Measurements from ENCODE around the gene FOXJ3.

Gene FOXJ3

DNA sequence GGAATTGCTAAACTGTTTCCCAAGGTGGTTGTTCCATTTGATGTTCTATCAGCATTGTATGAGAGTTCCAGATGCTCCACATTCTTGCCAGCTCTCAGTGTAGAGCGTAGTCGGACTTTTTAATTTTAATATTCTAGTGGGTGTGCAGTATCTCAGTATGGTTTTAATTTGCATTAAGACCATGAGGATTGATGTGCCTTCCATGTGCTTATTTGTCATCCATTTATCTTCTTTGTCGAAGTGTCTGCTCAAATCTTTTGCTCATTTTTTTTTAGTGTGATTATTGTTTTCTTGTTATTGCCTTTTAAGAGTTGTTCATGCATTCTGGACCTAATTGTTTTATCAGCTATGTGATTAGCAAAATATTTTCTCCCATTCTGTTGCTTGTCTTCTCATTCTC lies 195.6 kb downstream of the FOXJ3 start:
- no peak for DNase-seq

GRCh38 chr1:42138586-42138985 lies 196.4 kb downstream of the FOXJ3 start:
- DNase-seq = no peak

DNA sequence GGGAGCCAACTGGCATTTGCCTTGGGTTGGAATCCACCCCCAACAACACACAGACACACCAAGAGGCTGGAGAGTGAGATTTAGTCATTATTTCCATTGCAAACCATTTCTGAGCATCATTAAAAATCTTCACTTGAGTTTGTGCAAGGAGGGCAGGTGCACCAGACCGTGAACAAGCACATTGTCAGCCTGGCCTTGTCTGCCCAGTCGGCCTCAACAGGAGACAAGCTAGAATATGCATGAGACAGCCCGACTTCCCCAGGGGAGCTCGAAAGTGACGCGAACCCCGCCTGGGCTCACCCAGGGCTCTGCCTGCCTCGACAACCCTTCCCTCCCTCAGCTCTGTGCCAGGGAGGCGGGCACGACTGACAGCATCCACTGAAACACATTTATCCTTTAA lies 197.3 kb downstream of the FOXJ3 start:
- no peak for DNase-seq

DNA sequence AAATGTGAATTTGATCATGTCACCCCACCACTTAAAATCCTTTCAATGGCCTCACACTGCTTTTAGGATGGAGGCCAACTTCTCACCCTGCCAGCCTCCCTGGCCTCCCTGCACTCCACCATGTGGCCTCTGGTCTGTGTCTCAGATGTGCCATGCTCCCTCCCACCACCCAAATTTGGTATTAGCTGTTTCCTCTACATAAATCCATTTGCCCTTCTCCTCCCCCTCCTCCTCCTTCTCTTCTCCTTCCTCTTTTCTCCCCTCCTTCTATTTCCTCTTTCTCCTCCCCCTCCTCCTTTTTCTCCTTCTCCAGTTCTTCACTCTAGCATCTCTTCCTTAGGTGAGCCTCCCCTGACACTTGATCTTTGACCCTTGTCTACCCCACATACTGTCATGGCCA lies 198.6 kb downstream of the FOXJ3 start:
- no peak for DNase-seq

GRCh38 chr1:42135426-42135825 lies 199.6 kb downstream of the FOXJ3 start:
- no peak for DNase-seq

GRCh38 chr1:42133809-42134526 lies 201.1 kb downstream of the FOXJ3 start:
- DNase-seq = no peak

- no peak for DNase-seq
Observed at GRCh38 chr1:42133390-42133789, 201.6 kb downstream of the FOXJ3 start.

GRCh38 chr1:42130061-42130660 lies 204.9 kb downstream of the FOXJ3 start:
- DNase-seq = no peak

GRCh38 chr1:42128964-42129363 lies 206.1 kb downstream of the FOXJ3 start:
- DNase-seq = no peak

GRCh38 chr1:42128499-42128898 lies 206.5 kb downstream of the FOXJ3 start:
- no peak for DNase-seq

- no peak for DNase-seq
Observed at GRCh38 chr1:42127767-42128166, 207.3 kb downstream of the FOXJ3 start.
